Heart left ventricle (tissue), 13 donors: ENCODE measurements around the gene PRKAG2.
A peak's percentile ranks its signal among the peaks of the same experiment; 100 is the strongest.

Source experiments
- POLR2A ChIP-seq, 2 donors: fragments of 450-650 bp; IDR thresholded peaks; one replicate each; pipeline ENCODE4 v1.6.1; 2017; ENCODE audit warnings: antibody characterized with exemption in 2 of 2, mild to moderate bottlenecking in 2 of 2, moderate library complexity in 2 of 2
- TF ChIP-seq, protein P1 (sequence below), 12 donors: fragments of 200-600 bp; sonication (generic) in 4 of 12; IDR thresholded peaks; one replicate each; pipeline versions ENCODE4 v1.5.0 to v1.8.0; 2018 to 2022; ENCODE audit warnings: antibody characterized with exemption in 12 of 12, mild to moderate bottlenecking in 5 of 12
- donor health status: ischemic (EF 13 %, LVEDD 7.1; RV severe dilation, severe dysfunction).
- donor health status: DM: no; HTN: yes; CAD: no.
- donor health status: DM: no; HTN: no; CAD: no.
- donor health status: ischemic (EF 25% LVEDD 6.9; RV normal size, moderate dysfunction).
- donor health status: ischemic (EF 25% LVEDD 5.7; RV mildly dilated, moderate dysfunction).
- donor health status: ischemic (EF 35%, LVEDD 5.7; RV mildly dilated, moderate dysfunction).
- donor health status: nonischemic (EF 11% LVEDD 7.7; RV severe dilation, severe dysfunction).
- donor health status: DM: yes; HTN: yes; CAD: no.
- donor health status: PGD.
- donor health status: ischemic (EF 29% LVEDD 5.4; RV normal size, mild dysfunction).
- donor health status: nonischemic (EF 23%, LVEDD 6.1; RV moderate dilation, normal function).

DNA sequence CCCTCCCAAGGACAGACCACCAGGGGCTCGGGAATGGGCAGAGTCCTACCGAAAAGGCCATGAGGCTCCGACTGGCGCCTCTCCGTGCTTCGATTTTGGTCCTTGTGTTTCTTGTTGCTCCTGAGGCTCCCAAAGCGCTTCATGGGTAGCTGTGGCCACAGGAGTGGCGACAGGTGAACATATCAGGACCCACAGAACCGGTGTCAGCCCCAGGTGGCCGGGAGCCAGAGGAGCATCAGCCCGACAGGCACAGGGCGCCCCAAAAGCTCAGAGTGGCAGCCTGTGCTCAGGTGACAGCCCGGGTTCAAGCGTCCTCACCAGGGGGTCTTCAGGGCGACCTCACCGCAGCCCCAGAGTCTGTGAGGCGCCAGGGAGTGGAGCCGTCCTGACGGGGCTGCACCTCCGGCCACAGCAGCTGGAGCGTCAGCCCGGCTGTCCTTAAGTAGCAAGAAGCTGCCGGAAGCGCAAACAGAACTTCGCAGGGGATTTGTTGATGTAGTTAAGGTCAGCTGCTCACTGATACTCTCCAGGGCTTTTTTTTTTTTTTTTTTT is 141.0 kb downstream of the PRKAG2 start:
- TF ChIP-seq POLR2A (IDR thresholded peaks at IDR 0.05) = peak in 1 of 2 donors; percentile 12
- TF ChIP-seq, protein P1, sequence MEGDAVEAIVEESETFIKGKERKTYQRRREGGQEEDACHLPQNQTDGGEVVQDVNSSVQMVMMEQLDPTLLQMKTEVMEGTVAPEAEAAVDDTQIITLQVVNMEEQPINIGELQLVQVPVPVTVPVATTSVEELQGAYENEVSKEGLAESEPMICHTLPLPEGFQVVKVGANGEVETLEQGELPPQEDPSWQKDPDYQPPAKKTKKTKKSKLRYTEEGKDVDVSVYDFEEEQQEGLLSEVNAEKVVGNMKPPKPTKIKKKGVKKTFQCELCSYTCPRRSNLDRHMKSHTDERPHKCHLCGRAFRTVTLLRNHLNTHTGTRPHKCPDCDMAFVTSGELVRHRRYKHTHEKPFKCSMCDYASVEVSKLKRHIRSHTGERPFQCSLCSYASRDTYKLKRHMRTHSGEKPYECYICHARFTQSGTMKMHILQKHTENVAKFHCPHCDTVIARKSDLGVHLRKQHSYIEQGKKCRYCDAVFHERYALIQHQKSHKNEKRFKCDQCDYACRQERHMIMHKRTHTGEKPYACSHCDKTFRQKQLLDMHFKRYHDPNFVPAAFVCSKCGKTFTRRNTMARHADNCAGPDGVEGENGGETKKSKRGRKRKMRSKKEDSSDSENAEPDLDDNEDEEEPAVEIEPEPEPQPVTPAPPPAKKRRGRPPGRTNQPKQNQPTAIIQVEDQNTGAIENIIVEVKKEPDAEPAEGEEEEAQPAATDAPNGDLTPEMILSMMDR (IDR thresholded peaks at IDR 0.05) = no peak
